GM18858 (cell line): ENCODE results near the gene CERS6.

ENCODE experiments used
- ATAC-seq: cut with Tn5 transposase; IDR thresholded peaks from one replicate; pipeline ENCODE4 v1.9.1; 2021; ENCODE audit not compliant: unreplicated experiment

CERS6 gene

DNA sequence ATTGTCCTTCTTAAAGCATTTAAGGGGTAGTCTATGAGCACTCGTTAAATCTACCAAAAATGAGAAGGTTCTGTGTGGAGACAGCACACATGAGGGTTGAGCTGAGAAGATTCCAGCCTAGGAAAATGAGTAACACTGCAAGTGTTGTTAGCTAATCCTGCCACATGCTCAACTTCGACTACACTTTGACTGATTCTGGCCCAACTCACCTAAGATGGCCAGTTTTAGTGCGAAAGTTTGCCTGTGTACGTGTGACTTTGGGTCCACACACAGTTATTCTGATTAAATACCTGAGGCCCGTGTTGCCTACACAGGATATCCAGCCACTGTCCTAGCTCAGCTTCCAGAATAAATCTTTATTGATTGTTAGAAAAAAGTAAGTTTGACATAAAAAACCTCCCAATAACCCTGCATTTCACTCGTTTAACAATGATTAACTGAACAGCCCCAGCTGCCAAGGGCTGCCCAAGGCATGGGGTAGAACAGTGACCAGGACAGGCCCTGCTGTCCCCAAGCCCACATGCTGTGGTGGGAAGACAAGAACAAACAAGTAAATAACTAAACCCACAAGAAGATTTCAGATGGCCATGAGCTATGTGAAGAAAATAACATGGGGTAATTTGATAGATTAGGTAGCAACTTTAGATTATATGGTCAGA, 14.7 kb upstream of the CERS6 start:
- ATAC-seq = no peak

- ATAC-seq = no peak
Measured at GRCh38 chr2:168443818-168444217, 12.3 kb upstream of the CERS6 start.

DNA sequence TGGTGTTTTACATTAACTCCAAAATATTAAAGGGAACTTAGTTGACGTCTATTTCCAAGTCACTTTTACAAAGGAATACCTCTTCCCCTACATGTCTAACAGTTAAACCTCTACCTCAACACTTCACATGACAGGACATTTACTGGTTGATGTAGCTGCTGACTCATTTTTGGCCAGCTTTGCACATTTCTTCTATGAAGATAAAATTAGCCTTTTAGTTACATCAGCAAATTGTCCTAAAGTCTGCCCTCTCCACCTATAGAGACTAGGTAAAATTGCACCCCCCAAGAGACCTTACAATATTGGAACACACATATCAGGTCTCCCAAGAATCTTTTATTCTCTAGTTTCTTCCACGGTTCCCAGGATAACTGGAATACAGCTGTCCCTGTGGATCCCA, 10.1 kb upstream of the CERS6 start:
- no peak for ATAC-seq

- ATAC-seq = no peak
Measured at GRCh38 chr2:168448980-168449379, 7.1 kb upstream of the CERS6 start.

DNA sequence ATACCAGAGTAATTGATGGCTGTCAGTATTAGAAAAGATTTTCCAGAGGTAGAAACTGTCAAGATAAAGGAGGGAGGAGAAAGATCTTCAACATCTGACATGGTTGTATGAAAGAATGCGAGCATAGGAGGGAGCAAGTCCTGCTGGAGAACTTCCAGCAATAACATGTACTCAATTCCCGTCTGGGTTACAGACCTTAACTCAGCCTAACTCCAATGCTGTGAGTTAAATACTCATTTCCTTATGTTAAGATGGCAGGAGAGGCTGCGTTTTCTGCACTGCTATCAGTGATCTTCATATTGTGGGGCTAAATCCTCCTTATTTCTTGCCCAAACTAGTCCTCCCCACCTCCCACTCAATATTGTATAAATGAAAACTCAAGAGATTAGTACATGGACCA, 6.7 kb upstream of the CERS6 start:
- ATAC-seq = no peak

DNA sequence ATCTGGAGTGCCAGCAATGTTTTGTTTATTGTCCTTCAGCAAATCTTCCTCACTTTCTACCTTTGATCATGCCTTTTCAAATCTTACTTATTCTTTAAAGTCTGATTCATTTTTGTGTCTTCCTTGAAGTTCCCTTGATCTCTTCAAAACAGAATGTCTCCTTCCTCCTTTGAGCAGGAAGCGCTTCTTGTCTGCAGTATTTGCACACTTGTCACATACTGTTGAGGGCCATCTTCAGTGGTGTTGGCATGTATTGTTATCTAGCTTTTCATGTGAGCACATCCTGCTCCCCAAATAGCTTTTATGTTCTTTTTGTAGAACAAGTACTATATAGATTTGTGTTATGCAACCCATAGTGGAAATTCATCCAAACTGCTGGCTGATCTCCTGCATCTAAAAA, 5.9 kb upstream of the CERS6 start:
- no peak for ATAC-seq

DNA sequence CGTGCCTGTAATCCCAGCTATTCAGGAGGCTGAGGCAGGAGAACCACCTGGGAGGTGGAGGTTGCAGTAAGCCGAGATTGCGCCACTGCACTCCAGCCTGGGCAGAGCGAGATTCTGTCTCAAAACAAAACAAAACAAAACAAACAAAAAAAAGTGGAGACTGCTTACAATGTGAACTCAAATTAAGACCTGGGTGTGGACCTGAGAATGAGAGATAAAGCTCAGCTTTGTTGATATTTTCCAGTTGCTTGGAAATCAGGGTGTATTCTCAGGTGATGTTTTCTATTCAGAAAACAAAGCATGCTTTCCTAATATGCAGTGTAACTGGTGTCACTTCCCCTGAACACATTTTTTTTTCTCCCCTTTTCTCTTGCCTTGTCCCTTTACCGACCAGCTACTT, 5.3 kb upstream of the CERS6 start:
- no peak for ATAC-seq

- no peak for ATAC-seq
Measured at GRCh38 chr2:168452781-168453180, 3.3 kb upstream of the CERS6 start.

DNA sequence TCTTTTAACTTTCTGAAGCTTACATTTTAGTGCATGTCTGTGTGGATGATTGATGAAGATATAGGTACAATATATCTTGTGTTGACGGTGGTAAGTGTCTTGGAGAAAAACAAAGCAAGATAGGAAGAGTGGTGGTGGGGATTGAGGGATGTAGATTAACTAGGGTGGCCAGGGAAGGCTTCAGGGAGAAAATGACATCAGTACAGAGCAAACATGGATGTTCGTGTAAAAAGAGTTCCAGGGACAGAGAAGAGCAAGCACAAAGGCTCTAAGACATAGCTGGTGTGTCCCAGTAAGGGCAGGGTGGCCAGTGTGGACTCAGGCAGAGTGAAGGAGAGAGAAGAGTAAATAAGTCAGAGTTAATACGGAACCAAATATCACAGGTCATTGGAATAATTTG, 2.7 kb upstream of the CERS6 start:
- ATAC-seq = no peak

DNA sequence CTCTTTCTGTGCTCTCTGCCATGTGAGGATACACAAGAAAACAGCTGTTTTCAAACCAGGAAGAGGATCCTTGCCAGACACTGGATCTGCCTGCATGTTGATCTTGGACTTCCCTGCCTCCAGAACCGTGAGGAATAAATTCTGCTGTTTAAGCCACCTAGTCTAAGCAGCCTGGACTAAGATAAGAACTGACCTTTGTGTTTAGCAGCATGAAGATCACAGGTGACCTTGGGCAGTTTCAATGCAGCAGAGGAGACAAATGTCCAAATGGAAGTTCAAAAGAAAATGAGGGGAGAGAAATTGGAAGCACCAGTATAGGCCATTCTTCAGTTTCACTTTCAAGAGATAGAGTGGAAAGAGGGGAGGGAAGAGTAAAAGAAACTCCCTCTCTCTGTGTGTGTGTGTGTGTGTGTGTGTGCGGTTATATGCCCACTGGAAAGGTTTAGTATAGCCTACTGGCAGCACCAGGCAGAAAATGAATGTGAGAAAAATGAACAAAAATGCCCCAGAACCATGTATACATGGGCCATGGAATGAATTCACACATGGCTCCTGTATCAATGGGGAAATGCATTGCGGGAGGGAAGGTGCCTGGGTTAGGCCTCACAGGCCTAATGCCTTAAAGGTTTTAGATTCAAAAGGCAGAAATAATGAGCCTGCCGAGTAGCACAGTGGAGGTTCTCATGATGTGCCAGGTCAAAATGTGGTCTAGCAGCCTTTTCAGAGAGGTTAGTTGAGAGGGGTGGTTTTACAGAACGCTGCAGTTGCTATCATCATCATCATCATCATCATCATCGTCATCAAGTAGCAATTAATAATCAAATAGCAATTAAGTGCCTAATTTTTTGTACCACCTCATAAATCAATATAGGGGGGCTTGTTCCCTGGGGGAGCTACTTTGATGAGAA, 1.1 kb upstream of the CERS6 start:
- ATAC-seq = no peak

DNA sequence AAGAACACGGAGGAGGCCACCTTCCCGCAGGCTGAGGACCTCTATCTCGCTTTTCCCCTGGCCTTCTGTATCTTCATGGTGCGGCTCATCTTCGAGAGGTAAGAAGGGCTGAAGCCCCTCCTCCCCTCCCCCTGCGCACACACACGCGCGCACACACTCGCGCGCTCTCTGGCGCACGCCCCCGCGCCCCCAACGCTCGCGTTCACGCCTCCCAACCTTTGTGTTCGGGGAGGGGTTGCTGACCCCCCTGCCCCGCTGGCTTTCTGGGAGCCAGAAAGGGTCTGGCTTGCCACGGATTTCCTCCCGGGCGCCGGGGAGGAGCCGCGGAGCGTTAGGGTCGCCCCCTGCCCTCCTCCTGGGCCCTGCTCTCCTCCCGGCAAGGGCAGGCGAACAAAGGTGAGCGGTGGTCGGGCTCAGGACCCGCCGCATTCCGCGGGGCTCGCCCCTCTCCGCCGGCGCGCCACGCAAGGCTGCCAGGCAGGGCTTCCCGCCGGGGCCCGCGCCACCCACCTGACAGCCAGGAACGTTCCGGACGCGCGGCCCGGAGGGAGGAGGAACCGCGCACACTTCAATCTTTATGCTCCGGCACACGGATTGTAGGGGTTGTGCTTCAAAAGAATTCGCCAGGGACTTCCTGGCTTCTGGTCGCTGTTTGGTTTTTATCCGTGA, 583 bp downstream of the CERS6 start:
- ATAC-seq = no peak

DNA sequence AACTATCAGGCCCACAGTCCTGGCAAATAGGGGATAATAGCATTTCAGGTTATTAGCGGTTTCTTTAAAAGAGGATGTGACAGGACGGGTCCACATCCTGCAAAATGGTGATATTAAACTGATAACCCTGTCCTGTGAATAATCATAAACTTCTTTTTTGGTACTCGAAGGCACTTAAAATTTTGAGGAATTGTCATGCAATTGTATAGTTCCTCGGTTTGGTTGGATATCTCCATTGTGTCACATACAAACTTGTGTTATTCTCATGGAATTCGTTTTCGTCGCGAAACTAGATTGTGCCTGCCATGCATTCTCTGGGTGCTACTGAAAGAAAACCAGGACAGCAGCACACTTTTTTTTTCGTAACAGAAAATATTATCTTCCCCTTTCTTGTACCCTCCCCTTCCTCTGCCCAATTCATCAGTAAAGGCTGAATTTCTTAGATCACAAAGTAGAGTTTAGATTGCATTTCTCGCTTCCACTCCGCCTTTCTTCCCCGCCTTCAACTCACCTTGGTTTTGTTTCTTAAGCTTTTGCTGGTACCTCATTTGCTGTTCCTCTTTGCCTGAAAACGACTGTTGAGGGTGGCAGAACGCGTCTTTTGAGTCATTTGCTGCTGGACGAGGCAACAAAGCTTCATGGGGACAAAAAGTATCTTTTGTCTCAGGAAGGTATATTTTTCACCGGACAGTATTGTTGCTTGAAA, 1.3 kb downstream of the CERS6 start:
- no peak for ATAC-seq

- ATAC-seq = no peak
Measured at GRCh38 chr2:168458139-168458538, 2.1 kb downstream of the CERS6 start.

GRCh38 chr2:168459256-168459655, 3.2 kb downstream of the CERS6 start:
- no peak for ATAC-seq

DNA sequence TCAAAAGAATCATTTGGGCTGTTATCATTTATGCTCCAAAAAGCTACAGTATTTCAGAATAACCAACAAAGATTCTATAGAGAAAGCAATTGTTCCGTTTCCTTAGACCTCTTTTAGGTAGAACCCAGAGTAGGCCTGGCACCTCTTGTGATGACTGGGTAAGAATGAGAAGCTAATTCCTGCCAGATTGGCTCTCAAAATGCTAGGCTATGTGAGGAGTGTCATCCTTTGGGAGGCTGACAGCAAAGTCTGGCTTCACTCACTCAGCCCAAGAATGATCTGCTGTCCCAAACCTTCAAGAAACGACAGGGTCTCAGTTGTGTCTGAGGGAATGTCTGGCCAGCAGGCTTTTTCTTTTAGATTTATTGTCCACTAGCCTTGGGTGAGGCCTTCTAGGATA, 4.5 kb downstream of the CERS6 start:
- ATAC-seq = no peak

DNA sequence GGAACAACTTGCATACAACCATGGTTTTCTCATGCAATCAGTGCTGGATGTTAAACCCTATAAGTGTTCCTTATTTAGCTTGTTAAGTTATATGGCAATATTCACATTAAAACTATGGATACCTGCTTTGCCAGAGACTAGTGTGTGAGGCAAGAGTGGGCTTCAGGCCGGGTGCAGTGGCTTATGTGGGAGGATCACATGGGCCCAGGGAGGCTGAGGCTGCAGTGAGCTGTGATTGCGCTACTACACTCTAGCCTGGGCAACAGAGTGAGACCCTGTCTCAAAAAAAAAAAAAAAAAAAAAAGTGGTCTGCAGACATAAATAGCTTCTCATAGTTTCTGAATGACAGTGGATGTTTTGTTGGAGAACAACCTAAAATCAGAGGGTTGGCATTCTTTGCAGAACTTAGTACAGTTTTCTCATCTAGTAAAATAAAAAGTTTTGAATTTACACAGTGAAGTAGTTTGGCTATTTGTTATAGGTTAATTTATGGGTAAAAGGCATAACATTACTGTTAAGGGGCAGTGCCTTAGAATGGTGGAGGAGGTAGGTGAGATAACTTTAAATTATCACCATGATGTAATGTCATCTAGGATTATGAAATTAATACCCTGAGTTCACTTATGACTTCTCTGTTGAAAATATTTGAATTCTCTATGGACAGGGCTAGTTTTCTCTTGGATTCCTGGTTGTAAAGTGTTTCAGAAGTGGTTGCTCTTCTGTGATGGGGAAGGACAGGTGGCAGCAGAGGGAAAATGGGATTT, 5.3 kb downstream of the CERS6 start:
- no peak for ATAC-seq

DNA sequence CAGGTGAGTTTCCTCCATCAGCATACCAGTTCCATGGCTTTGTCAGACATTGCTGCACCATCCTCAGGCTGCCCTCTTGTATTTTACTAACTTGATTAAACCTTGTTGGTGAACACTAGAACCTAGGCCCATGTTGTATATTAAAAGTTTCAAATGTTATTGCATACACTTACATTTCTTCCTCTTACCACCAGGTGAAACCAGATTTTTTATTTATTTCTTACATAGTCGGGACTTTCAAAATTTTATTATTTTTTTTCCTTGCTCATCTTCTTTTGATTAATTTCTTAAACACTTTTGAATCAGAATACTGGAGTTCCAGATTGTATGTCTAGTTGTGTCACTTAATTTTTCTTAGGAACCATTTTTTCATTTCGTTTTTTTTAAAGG, 5.9 kb downstream of the CERS6 start:
- no peak for ATAC-seq

GRCh38 chr2:168462543-168463045, 6.5 kb downstream of the CERS6 start:
- ATAC-seq = no peak

DNA sequence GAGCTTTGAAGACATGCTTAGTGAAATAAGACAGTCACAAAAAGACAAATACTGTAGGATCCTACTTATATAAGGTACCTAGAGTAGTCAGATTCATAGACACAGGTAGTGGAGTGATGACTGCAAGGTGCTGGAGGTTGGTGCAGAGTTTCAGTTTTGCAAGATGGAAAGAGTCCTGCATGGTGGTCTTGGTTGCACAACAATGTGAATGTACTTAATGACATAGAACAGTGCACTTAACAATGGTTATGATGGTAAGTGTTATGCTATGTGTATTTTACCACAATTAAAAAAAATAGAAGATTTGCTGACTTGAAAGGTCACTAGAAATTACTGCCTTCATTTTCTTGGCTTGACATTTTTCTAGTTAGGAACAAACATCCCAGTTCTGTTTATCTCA, 9.5 kb downstream of the CERS6 start:
- ATAC-seq = no peak

- no peak for ATAC-seq
Measured at GRCh38 chr2:168466190-168466737, 10.2 kb downstream of the CERS6 start.
